HepG2 (cell line): ENCODE results near the gene ERC1.

Source experiments
- CTCF ChIP-seq: sonication (generic); formaldehyde crosslinking; IDR thresholded peaks from 2 replicates; pipeline ENCODE4 v1.5.0; 2020; ENCODE audit warnings: mild to moderate bottlenecking, missing genetic modification reagents, moderate library complexity
- EZH2 ChIP-seq: conservative IDR thresholded peaks from 2 replicates; pipeline ENCODE4 v1.6.1; 2012; ENCODE audit warnings: mild to moderate bottlenecking, low read depth, low read length, moderate library complexity
- KDM4B ChIP-seq: sonication (generic); formaldehyde crosslinking; IDR thresholded peaks from 2 replicates; pipeline ENCODE4 v1.4.0; 2020; ENCODE audit warnings: missing genetic modification reagents
- SOX13 ChIP-seq, 3 experiments: fragments of 450-650 bp in 1 of 3; sonication (generic) in 1 of 3; formaldehyde crosslinking in 1 of 3; IDR thresholded peaks in 2 of 3; conservative IDR thresholded peaks in 1 of 3; 2 replicates each; pipeline versions ENCODE4 v1.5.0 to v1.6.1; 2016 to 2020; ENCODE audit warnings: antibody characterized with exemption in 1 of 3, mild to moderate bottlenecking in 1 of 3, missing compliant biosample characterization in 1 of 3, missing genetic modification reagents in 1 of 3, moderate library complexity in 1 of 3
- SP1 ChIP-seq, 2 experiments: fragments of 450-650 bp in 1 of 2; sonication (generic) in 1 of 2; formaldehyde crosslinking in 1 of 2; IDR thresholded peaks; 2 replicates each; pipeline versions ENCODE4 v1.4.0 to v1.6.1; 2016 to 2020; ENCODE audit warnings: missing genetic modification reagents in 1 of 2
- TCF7 ChIP-seq: sonication (generic); IDR thresholded peaks from 2 replicates; pipeline ENCODE4 v1.6.1; 2016; ENCODE audit warnings: antibody characterized with exemption, low read depth
- TF ChIP-seq, protein P1 (sequence below): sonication (generic); formaldehyde crosslinking; IDR thresholded peaks from 2 replicates; pipeline ENCODE4 v1.4.0; 2020; ENCODE audit warnings: missing genetic modification reagents

DNA sequence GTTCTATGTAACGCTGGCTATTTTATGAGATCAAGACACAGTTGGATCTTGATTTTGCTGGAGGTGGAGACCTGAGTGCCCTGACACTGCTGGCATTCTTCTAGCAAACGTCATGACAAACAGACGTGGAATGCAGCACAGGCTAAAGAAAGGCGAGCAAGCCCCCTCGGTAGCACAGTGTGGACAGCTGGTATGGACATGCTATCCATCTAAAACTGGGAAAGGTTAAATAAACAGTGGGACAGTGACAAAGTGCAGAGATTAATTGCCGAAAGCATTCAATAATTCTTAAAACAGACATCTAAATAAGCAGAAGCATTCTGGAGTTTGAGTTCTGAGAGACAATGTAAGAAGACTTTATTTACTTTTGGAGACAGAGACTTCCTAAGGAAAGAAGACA, 366.1 kb downstream of the ERC1 start:
- TF ChIP-seq SP1 (IDR thresholded peaks at IDR 0.05) (no peak), SP1 (CRISPR knock-in tag; IDR thresholded peaks at IDR 0.05) (no peak), CTCF (CRISPR knock-in tag) (no peak), TCF7 (no peak), KDM4B (CRISPR knock-in tag) (no peak), EZH2 (no peak), SOX13 (IDR thresholded peaks at IDR 0.05) (no peak), SOX13 (CRISPR knock-in tag; conservative IDR thresholded peaks at IDR 0.05 in 1 of 2, IDR thresholded peaks at IDR 0.05 in 1 of 2) (no peak)
- TF ChIP-seq, protein P1, sequence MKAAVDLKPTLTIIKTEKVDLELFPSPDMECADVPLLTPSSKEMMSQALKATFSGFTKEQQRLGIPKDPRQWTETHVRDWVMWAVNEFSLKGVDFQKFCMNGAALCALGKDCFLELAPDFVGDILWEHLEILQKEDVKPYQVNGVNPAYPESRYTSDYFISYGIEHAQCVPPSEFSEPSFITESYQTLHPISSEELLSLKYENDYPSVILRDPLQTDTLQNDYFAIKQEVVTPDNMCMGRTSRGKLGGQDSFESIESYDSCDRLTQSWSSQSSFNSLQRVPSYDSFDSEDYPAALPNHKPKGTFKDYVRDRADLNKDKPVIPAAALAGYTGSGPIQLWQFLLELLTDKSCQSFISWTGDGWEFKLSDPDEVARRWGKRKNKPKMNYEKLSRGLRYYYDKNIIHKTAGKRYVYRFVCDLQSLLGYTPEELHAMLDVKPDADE (CRISPR knock-in tag), result no peak
